SH-SY5Y (cell line): ENCODE data around the gene TMIE.

Experiments used
- GATA2 ChIP-seq: IDR thresholded peaks from 2 replicates; pipeline ENCODE4 v1.6.1; 2011; ENCODE audit warnings: mild to moderate bottlenecking, low read depth, low read length
- GATA3 ChIP-seq: IDR thresholded peaks from 2 replicates; pipeline ENCODE4 v1.6.1; 2011; ENCODE audit warnings: low read depth, mild to moderate bottlenecking, low read length, moderate library complexity

GRCh38 chr3:46713898-46714552 lies 12.8 kb downstream of the TMIE start:
- TF ChIP-seq GATA3 (no peak), GATA2 (no peak)
